Activated CD4-positive, alpha-beta memory T cell treated with anti-CD3 and anti-CD28 coated beads, Interleukin-2, amount 10 ng/mL, durations not matched to agents 7 days and 5 days (primary cell): ENCODE measurements around the gene VPS13D. TPM values are rescaled to one million over a fixed set of nuclear protein-coding genes. Genes with fewer than 3 reads are reported as not detected.
A peak's percentile ranks its signal among the peaks of the same experiment; 100 is the strongest.

Experiments
- CTCF ChIA-PET: fragments of 350-600 bp; sonication (Branson Sonifier 250); formaldehyde crosslinking; loops from one replicate; lab custom pipeline; 2021; ENCODE audit warnings: antibody characterized with exemption, inconsistent platforms; lab: Charles Lee
- POLR2A ChIA-PET: fragments of 350-600 bp; sonication (Branson Sonifier 250); formaldehyde crosslinking; loops from one replicate; lab custom pipeline; 2021; ENCODE audit warnings: antibody characterized with exemption; lab: Charles Lee
- DNase-seq: peaks from one replicate; pipeline ENCODE4 v3.0.0-alpha.2; 2020
- H3K27ac Mint-ChIP-seq: one replicate; pipeline ENCODE4 v1.8.0; 2021; ENCODE audit warnings: mild to moderate bottlenecking, mixed read lengths
- H3K27me3 Mint-ChIP-seq: one replicate; pipeline ENCODE4 v1.8.0; 2021; ENCODE audit warnings: mixed read lengths
- H3K36me3 Mint-ChIP-seq: one replicate; pipeline ENCODE4 v1.8.0; 2021; ENCODE audit warnings: low read depth, mixed read lengths
- H3K4me1 Mint-ChIP-seq: one replicate; pipeline ENCODE4 v1.8.0; 2021; ENCODE audit warnings: mixed read lengths
- H3K4me3 Mint-ChIP-seq: one replicate; pipeline ENCODE4 v1.8.0; 2021; ENCODE audit warnings: mild to moderate bottlenecking, mixed read lengths
- H3K9me3 Mint-ChIP-seq: one replicate; pipeline ENCODE4 v1.8.0; 2021; ENCODE audit warnings: mixed read lengths
- total RNA-seq, 2 experiments: library from RNA; stranded (reverse); gene quantifications; one replicate each; pipeline ENCODE4 v1.2.3, GENCODE V29; 2021

Gene VPS13D
- total RNA-seq, 2 experiments from 2014 or later: 28.1 to 31.4 TPM

DNA sequence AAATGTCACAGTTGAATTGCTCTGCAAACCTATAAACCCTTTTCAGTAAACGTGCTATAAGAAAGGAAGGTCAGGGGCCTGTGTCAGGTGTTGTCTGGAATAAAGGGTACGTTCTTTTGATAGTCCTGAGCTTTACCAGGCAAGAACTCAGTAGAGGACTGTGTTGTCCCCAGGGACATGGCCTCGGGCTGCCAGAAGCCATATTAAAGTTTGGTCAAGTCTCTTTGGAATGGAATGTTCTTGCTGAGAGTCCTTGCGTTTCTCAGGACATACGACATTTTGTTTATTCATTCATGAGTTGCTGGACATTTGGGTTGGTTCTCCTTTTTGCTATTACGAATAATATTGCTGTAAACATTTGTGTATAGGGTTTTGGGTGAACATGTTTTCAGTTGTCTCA lies 16.8 kb downstream of the VPS13D start:
- H3K27ac Mint-ChIP-seq: no peak overlapping the region
- peaks cover 41% of the 10 kb centered on the region for H3K36me3 Mint-ChIP-seq
- H3K4me1 Mint-ChIP-seq: no peaks in the 10 kb centered on the region
- POLR2A ChIA-PET: no interaction called here
- H3K4me3 Mint-ChIP-seq: no peak overlapping the region
- H3K27me3 Mint-ChIP-seq: no peaks in the 10 kb centered on the region
- CTCF ChIA-PET: interaction anchor here (1.0 to 1.7 kb wide), 2 partner anchors 9 to 122 kb away, joined by 3 to 5 read pairs; no protein-coding TSS in a partner anchor
- DNase-seq: no peak
- H3K9me3 Mint-ChIP-seq: no peaks in the 10 kb centered on the region

- Mint-ChIP-seq H3K9me3 (no peaks in the 10 kb centered on the region), H3K4me3 (no peak overlapping the region), H3K4me1 (no peaks in the 10 kb centered on the region), H3K27me3 (no peaks in the 10 kb centered on the region), H3K27ac (no peak overlapping the region), H3K36me3 (peaks cover 44% of the 10 kb centered on the region)
- DNase-seq: no peak
- ChIA-PET CTCF (no interaction called here), POLR2A (no interaction called here)
Observed at GRCh38 chr1:12249181-12249580, 19.4 kb downstream of the VPS13D start.

DNA sequence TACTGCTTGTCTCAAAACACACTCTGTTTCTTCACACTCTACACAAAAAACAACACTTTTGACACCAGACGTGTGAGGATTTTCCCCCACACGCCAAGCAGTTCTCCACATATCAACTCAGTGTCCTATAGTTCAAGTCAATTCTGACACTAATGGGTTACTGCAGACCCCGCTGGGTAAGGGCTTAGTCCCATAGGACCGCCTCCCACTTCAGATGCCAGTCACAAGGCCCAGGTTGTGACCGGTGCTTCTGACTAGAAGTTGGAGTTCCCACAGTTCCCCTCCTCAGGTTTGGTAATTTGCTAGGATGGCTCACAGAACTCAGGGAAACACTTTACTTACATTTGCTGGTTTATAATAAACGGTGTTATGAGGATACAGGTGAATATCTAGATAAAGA lies 19.9 kb downstream of the VPS13D start:
- POLR2A ChIA-PET: no interaction called here
- CTCF ChIA-PET: no interaction called here
- no peaks in the 10 kb centered on the region for H3K4me1 Mint-ChIP-seq

DNA sequence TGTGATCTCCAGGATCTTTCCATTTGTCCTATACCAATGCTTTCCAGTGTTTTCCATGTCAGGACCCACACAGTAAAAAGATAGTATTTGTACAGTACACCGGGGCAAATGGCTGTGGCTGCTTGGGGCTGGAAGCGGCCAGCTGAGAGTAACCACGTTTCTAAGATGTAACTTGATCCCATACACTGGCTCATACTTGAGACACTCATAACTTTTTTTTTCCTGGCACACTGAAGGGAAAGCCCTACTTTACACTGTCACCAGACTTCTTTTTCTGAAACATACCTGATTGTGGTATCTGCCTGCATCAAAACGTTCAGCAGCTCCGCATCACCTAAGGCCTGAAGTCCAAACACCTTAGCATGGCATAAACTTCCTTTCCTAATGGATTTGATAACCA lies 21.6 kb downstream of the VPS13D start:
- no peak for DNase-seq
- H3K4me3 Mint-ChIP-seq: no peak overlapping the region
- ChIA-PET POLR2A (no interaction called here), CTCF (no interaction called here)
- H3K9me3 Mint-ChIP-seq: no peaks in the 10 kb centered on the region
- H3K36me3 Mint-ChIP-seq: peaks cover 32% of the 10 kb centered on the region
- H3K27me3 Mint-ChIP-seq: no peaks in the 10 kb centered on the region
- H3K4me1 Mint-ChIP-seq: no peaks in the 10 kb centered on the region
- H3K27ac Mint-ChIP-seq: no peak overlapping the region

More for the DNA sequence above, 19.9 kb downstream of the VPS13D start:
- H3K36me3 Mint-ChIP-seq: peaks cover 39% of the 10 kb centered on the region
- DNase-seq: no peak
- no peaks in the 10 kb centered on the region for H3K9me3 Mint-ChIP-seq
- no peak overlapping the region for H3K4me3 Mint-ChIP-seq
- H3K27ac Mint-ChIP-seq: no peak overlapping the region
- H3K27me3 Mint-ChIP-seq: no peaks in the 10 kb centered on the region

DNA sequence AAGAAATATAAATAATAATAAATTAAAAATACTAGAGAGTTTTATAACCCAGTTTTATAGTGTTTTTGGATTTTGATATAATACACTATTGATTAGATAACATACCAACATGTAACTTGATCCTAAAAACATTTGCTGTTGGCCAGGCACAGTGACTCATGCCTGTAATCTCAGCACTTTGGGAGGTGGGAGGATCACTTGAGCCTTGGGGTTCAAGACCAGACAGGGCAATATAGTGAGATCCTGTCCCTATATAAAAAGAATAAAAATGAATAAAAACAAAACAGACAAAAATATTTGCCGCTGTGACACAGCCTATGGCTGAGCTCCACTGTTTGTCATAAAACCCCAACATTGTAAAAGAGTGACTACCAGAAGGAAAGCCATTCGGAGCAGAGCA lies 26.1 kb downstream of the VPS13D start:
- Mint-ChIP-seq H3K27me3 (no peaks in the 10 kb centered on the region), H3K4me1 (no peaks in the 10 kb centered on the region), H3K9me3 (no peaks in the 10 kb centered on the region), H3K27ac (no peak overlapping the region), H3K36me3 (peaks cover 37% of the 10 kb centered on the region), H3K4me3 (no peak overlapping the region)
- CTCF ChIA-PET: interaction anchor here (1.3 kb wide), 1 partner anchor 9 kb away, joined by 3 read pairs; no protein-coding TSS in a partner anchor
- POLR2A ChIA-PET: no interaction called here
- no peak for DNase-seq

- DNase-seq: no peak
- Mint-ChIP-seq H3K27ac (no peak overlapping the region), H3K27me3 (no peaks in the 10 kb centered on the region), H3K4me3 (no peak overlapping the region), H3K36me3 (peaks cover 46% of the 10 kb centered on the region), H3K4me1 (no peaks in the 10 kb centered on the region), H3K9me3 (no peaks in the 10 kb centered on the region)
- ChIA-PET POLR2A (interaction anchor here (1.0 kb wide), 1 partner anchor 28 kb away, joined by 3 read pairs; the partner anchor contains the start of gene VPS13D), CTCF (interaction anchor here (0.7 kb wide), 1 partner anchor 17 kb away, joined by 3 read pairs; no protein-coding TSS in a partner anchor)
Observed at GRCh38 chr1:12258272-12258671, 28.4 kb downstream of the VPS13D start.

DNA sequence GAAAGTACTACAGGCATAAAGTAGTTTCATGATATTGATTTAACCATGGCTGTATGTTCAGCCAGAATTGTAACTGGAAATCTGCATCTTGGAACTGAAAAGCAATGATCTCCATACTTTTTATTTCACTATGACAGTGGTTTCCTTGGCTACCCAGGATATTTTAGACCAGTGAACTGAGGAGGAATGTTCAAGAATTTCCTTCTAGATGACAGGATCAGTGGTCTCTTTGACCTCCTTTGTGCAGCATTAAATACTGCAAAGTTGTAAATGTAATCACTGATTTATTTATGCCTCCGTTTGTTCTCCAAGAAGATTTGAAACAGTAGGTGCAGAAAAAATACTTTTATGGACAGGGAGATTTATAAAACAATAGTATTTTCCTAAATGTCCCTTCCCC lies 39.5 kb downstream of the VPS13D start:
- H3K9me3 Mint-ChIP-seq: no peaks in the 10 kb centered on the region
- peaks cover 51% of the 10 kb centered on the region for H3K36me3 Mint-ChIP-seq
- no peak overlapping the region for H3K4me3 Mint-ChIP-seq
- H3K27me3 Mint-ChIP-seq: no peaks in the 10 kb centered on the region
- no peak for DNase-seq
- ChIA-PET POLR2A (no interaction called here), CTCF (no interaction called here)
- peaks cover 20% of the 10 kb centered on the region for H3K4me1 Mint-ChIP-seq
- H3K27ac Mint-ChIP-seq: no peak overlapping the region

DNA sequence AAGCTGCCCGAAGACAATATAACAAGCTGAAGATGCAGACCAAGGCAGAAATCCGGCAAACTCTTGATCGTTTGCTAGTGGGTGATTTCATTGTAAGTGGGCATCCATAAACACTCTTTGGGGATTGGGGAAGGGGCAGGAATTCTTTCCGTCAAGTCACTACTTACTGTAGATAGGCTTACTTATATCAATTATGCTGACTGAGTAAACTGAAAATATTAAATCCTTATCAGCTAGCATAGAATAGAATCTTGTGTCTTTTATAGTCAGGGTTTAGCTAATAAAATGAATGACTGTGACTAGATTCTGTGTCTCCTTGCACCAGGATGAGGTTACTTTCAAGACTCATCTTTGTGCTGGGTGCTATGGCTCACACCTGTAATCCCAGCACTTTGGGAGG lies 41.2 kb downstream of the VPS13D start:
- Mint-ChIP-seq H3K36me3 (peaks cover 46% of the 10 kb centered on the region), H3K9me3 (no peaks in the 10 kb centered on the region), H3K27ac (no peak overlapping the region), H3K4me1 (peaks cover 12% of the 10 kb centered on the region), H3K4me3 (no peak overlapping the region), H3K27me3 (no peaks in the 10 kb centered on the region)
- no peak for DNase-seq
- ChIA-PET POLR2A (interaction anchor here (2.2 kb wide), 1 partner anchor 349 kb away, joined by 6 read pairs; no protein-coding TSS in a partner anchor), CTCF (interaction anchor here (1.0 to 3.3 kb wide), 6 partner anchors 25 to 388 kb away, joined by 3 to 34 read pairs (median 10); partner anchors contain the start of gene DHRS3)

DNA sequence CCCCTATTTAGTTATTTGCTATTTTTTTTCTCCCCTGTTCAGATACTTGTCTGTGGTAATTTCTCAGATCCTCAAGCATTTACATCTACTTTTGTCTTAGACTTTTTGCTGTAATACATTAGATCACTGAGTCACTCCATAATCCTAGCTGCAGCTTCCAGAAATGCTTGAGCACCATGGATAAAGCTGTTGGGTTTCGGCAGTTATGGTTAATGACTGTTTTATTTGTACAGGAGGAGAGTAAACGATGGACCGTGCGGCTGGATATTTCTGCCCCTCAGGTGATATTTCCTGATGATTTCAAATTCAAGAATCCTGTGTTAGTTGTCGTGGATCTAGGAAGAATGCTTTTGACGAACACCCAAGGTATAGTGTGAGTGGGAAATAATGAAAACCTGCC lies 42.9 kb downstream of the VPS13D start:
- H3K36me3 Mint-ChIP-seq: peaks cover 53% of the 10 kb centered on the region
- H3K4me3 Mint-ChIP-seq: no peak overlapping the region
- CTCF ChIA-PET: interaction anchor here (0.6 to 3.3 kb wide), 9 partner anchors 26 to 386 kb away, joined by 3 to 34 read pairs (median 4); partner anchors contain the start of gene DHRS3
- DNase-seq: no peak
- H3K9me3 Mint-ChIP-seq: no peaks in the 10 kb centered on the region
- POLR2A ChIA-PET: interaction anchor here (0.6 to 2.2 kb wide), 2 partner anchors 147 to 347 kb away, joined by 3 to 6 read pairs; no protein-coding TSS in a partner anchor
- no peaks in the 10 kb centered on the region for H3K27me3 Mint-ChIP-seq
- H3K4me1 Mint-ChIP-seq: no peaks in the 10 kb centered on the region
- H3K27ac Mint-ChIP-seq: no peak overlapping the region

DNA sequence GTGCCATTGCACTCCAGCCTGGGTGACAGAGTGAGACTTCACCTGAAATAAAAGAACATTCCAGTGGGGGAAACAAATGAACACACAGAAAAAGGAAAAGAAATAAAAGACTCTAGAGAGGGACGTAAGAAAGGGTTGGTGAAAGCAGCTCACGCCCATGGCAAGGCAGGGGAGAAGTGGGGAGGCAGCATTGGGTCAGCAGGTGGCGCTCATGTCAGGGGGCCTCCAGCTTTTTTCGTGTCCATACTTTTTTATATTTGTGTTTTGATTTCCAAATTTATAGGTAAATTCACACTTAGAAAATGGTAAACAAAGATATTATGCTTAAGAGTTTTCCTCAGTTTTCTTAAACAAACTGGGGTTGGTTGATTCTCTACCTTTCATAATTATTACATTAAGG lies 45.5 kb downstream of the VPS13D start:
- H3K36me3 Mint-ChIP-seq: peaks cover 50% of the 10 kb centered on the region
- H3K27me3 Mint-ChIP-seq: no peaks in the 10 kb centered on the region
- H3K27ac Mint-ChIP-seq: no peak overlapping the region
- POLR2A ChIA-PET: interaction anchor here (1.5 kb wide), 1 partner anchor 151 kb away, joined by 3 read pairs; no protein-coding TSS in a partner anchor
- no peak overlapping the region for H3K4me3 Mint-ChIP-seq
- no peaks in the 10 kb centered on the region for H3K4me1 Mint-ChIP-seq
- no peaks in the 10 kb centered on the region for H3K9me3 Mint-ChIP-seq
- DNase-seq: peak; percentile 43
- CTCF ChIA-PET: interaction anchor here (0.9 to 4.4 kb wide), 11 partner anchors 8 to 382 kb away, joined by 3 to 33 read pairs (median 3); partner anchors contain the start of genes DHRS3 and VPS13D

- H3K36me3 Mint-ChIP-seq: peaks cover 49% of the 10 kb centered on the region
- CTCF ChIA-PET: interaction anchor here (0.6 to 4.4 kb wide), 11 partner anchors 10 to 381 kb away, joined by 3 to 33 read pairs (median 5); partner anchors contain the start of genes DHRS3 and VPS13D
- no peaks in the 10 kb centered on the region for H3K9me3 Mint-ChIP-seq
- POLR2A ChIA-PET: interaction anchor here (1.2 kb wide), 2 partner anchors 366 to 367 kb away, joined by 3 to 4 read pairs; no protein-coding TSS in a partner anchor
- peak; percentile 33 for DNase-seq
- no peak overlapping the region for H3K27ac Mint-ChIP-seq
- no peaks in the 10 kb centered on the region for H3K4me1 Mint-ChIP-seq
- H3K27me3 Mint-ChIP-seq: no peaks in the 10 kb centered on the region
- no peak overlapping the region for H3K4me3 Mint-ChIP-seq
Observed at GRCh38 chr1:12276225-12276624, 46.4 kb downstream of the VPS13D start.

GRCh38 chr1:12279003-12279402 lies 49.2 kb downstream of the VPS13D start:
- Mint-ChIP-seq H3K4me1 (no peaks in the 10 kb centered on the region), H3K27ac (no peak overlapping the region), H3K36me3 (peaks cover 49% of the 10 kb centered on the region), H3K4me3 (no peak overlapping the region), H3K27me3 (no peaks in the 10 kb centered on the region), H3K9me3 (no peaks in the 10 kb centered on the region)
- POLR2A ChIA-PET: interaction anchor here (1.6 kb wide), 1 partner anchor 340 kb away, joined by 5 read pairs; no protein-coding TSS in a partner anchor
- no peak for DNase-seq
- CTCF ChIA-PET: interaction anchor here (0.9 to 4.4 kb wide), 6 partner anchors 15 to 379 kb away, joined by 3 to 33 read pairs (median 4); partner anchors contain the start of gene DHRS3

DNA sequence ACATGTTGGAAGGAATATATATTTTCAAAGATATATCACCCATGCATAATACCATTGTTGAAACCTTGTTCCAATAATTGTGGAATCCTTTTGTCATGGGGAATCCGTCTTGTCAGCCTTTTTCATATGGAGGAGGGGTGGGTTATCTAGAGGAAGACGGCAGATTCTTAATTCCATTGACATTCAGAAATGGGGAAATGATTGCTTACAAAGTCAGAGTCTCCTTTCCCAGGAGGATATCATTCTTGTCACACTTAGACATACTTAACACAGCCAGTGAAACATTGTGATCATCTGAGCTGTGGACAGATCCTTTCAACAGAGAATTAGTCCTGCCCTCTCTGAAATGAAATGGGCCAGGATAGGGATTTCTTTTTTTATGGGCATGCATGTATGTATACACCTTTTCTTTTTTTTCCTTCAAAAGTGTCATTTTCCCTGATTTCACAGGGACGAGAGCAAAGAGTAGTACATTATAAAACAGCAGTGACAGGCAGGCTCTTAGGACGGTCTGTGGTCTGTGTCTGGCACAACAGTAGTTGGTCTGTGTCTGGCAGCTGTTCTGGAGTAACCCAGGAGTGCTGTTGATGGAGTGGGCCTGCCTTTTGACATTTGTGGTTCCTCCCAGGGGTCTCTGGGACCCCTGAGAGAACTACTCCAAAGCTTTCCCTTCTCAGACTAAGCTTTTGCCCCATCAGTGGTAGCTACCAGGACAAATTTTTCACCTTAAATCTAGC lies 50.1 kb downstream of the VPS13D start:
- DNase-seq: no peak
- no peak overlapping the region for H3K4me3 Mint-ChIP-seq
- ChIA-PET POLR2A (no interaction called here), CTCF (interaction anchor here (1.5 kb wide), 1 partner anchor 14 kb away, joined by 6 read pairs; no protein-coding TSS in a partner anchor)
- H3K36me3 Mint-ChIP-seq: peaks cover 56% of the 10 kb centered on the region
- H3K9me3 Mint-ChIP-seq: no peaks in the 10 kb centered on the region
- no peaks in the 10 kb centered on the region for H3K4me1 Mint-ChIP-seq
- H3K27me3 Mint-ChIP-seq: no peaks in the 10 kb centered on the region
- H3K27ac Mint-ChIP-seq: no peak overlapping the region
